KMS-11 (cell line): ENCODE data around the gene SDC3.

ENCODE experiments used
- H2AFZ ChIP-seq: fragments of 200-600 bp; sonication (generic); 2 replicates; pipeline ENCODE4 v1.6.1; 2016; ENCODE audit warnings: antibody characterized with exemption, mixed run types, low read depth
- H3K27ac ChIP-seq: fragments of 200-600 bp; sonication (generic); 2 replicates; pipeline ENCODE4 v1.6.1; 2016; ENCODE audit warnings: mild to moderate bottlenecking, mixed run types
- H3K27me3 ChIP-seq: fragments of 200-600 bp; sonication (generic); 2 replicates; pipeline ENCODE4 v1.6.1; 2017; ENCODE audit warnings: mild to moderate bottlenecking, low read depth, mixed run types, moderate library complexity; ENCODE audit not compliant: insufficient read depth
- H3K36me3 ChIP-seq: fragments of 200-600 bp; sonication (generic); 2 replicates; pipeline ENCODE4 v1.6.1; 2017; ENCODE audit warnings: mild to moderate bottlenecking, mixed run types; ENCODE audit not compliant: insufficient read depth
- H3K4me1 ChIP-seq: fragments of 200-600 bp; sonication (generic); 2 replicates; pipeline ENCODE4 v1.6.1; 2016; ENCODE audit warnings: mild to moderate bottlenecking, low read depth, mixed run types; ENCODE audit not compliant: poor library complexity, severe bottlenecking
- H3K4me2 ChIP-seq: fragments of 200-600 bp; sonication (generic); 2 replicates; pipeline ENCODE4 v1.7.0; 2016; ENCODE audit warnings: mild to moderate bottlenecking, mixed run types
- H3K4me3 ChIP-seq: fragments of 200-600 bp; sonication (generic); IDR thresholded peaks from 2 replicates; pipeline ENCODE4 v1.6.1; 2017; ENCODE audit warnings: low read depth, low read length, mixed read lengths; ENCODE audit not compliant: insufficient read depth
- H3K79me2 ChIP-seq: fragments of 200-600 bp; sonication (generic); 2 replicates; pipeline ENCODE4 v1.6.1; 2016; ENCODE audit warnings: low read depth, mixed run types; ENCODE audit not compliant: insufficient read depth
- H3K9ac ChIP-seq: fragments of 200-600 bp; sonication (generic); 2 replicates; pipeline ENCODE4 v1.6.1; 2016; ENCODE audit warnings: mild to moderate bottlenecking, mixed run types
- H4K20me1 ChIP-seq: fragments of 200-600 bp; sonication (generic); 2 replicates; pipeline ENCODE4 v1.6.1; 2016; ENCODE audit warnings: mild to moderate bottlenecking, mixed run types; ENCODE audit not compliant: insufficient read depth
- TF ChIP-seq, protein P1 (sequence below): fragments of 200-600 bp; sonication (generic); conservative IDR thresholded peaks from 2 replicates; pipeline ENCODE4 v1.6.1; 2017; ENCODE audit warnings: low read depth, mild to moderate bottlenecking, antibody characterized with exemption, low read length, moderate library complexity, mixed read lengths

Gene SDC3

GRCh38 chr1:30888391-30888790 lies 20.2 kb downstream of the SDC3 start:
- TF ChIP-seq, protein P1, sequence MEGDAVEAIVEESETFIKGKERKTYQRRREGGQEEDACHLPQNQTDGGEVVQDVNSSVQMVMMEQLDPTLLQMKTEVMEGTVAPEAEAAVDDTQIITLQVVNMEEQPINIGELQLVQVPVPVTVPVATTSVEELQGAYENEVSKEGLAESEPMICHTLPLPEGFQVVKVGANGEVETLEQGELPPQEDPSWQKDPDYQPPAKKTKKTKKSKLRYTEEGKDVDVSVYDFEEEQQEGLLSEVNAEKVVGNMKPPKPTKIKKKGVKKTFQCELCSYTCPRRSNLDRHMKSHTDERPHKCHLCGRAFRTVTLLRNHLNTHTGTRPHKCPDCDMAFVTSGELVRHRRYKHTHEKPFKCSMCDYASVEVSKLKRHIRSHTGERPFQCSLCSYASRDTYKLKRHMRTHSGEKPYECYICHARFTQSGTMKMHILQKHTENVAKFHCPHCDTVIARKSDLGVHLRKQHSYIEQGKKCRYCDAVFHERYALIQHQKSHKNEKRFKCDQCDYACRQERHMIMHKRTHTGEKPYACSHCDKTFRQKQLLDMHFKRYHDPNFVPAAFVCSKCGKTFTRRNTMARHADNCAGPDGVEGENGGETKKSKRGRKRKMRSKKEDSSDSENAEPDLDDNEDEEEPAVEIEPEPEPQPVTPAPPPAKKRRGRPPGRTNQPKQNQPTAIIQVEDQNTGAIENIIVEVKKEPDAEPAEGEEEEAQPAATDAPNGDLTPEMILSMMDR = no peak
- Histone ChIP-seq H3K79me2 (no peaks in the 10 kb centered on the region), H3K36me3 (no peaks in the 10 kb centered on the region), H3K4me1 (peaks cover 16% of the 10 kb centered on the region), H3K4me2 (peak overlapping the region; percentile 4; the same call in 1 of the 2 replicates), H3K27ac (no peak overlapping the region), H2AFZ (peak overlapping the region; percentile 10; the same call in 1 of the 2 replicates), H3K9ac (no peak overlapping the region; the same call in 1 of the 2 replicates), H4K20me1 (no peaks in the 10 kb centered on the region), H3K4me3 (no peak overlapping the region), H3K27me3 (peaks cover 5% of the 10 kb centered on the region; the same call in 1 of the 2 replicates)

- no peaks in the 10 kb centered on the region for H3K79me2 ChIP-seq
- no peak overlapping the region for H3K27ac ChIP-seq
- no peaks in the 10 kb centered on the region for H4K20me1 ChIP-seq
- H2AFZ ChIP-seq = no peak overlapping the region
- peak overlapping the region; percentile 4; the same call in 1 of the 2 replicates for H3K4me2 ChIP-seq
- peaks cover 16% of the 10 kb centered on the region for H3K4me1 ChIP-seq
- TF ChIP-seq, protein P1 = no peak
- H3K27me3 ChIP-seq = peaks cover 5% of the 10 kb centered on the region; the same call in 1 of the 2 replicates
- no peaks in the 10 kb centered on the region for H3K36me3 ChIP-seq
- H3K4me3 ChIP-seq = no peak overlapping the region
- H3K9ac ChIP-seq = no peak overlapping the region
These were observed 20.9 kb downstream of the SDC3 start for GRCh38 chr1:30887485-30888315.

DNA sequence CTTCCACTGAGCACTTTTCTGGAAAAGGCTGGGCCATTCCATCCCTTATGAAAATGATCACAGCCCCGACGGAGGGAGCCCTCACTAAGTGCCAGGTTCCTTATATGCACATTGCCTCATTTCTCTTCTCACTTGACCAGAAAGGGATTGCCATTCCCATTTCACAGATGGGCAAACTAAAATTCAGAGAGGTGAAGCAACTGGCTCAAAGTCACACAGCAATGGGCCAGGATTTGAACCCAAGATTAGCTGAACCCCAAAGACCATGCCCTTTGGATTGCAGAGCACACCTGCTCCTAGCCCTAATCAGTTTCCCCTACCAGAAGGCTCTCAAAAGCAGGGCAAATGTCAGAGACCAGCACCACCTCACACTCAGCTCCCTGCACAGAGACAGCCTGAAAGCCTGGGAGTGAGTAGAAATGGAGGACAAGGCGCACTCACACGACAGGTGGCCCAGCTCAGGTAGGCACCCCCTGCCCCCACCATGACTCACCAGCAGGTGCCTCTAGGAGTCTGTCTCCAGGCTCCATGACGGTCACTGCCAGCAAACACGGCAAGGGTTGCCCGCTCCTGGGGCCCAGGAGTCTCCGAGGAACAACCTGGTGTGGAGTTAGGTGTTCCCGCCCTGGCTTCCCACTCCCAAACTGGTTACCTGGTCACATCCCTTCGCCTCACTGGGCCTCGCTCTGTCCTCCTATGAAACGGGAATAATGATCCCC lies 21.7 kb downstream of the SDC3 start:
- Histone ChIP-seq H2AFZ (no peak overlapping the region), H3K27ac (no peak overlapping the region), H4K20me1 (no peaks in the 10 kb centered on the region), H3K4me1 (peaks cover 16% of the 10 kb centered on the region), H3K27me3 (peaks cover 5% of the 10 kb centered on the region; the same call in 1 of the 2 replicates), H3K79me2 (no peaks in the 10 kb centered on the region), H3K9ac (no peak overlapping the region), H3K4me3 (no peak overlapping the region), H3K4me2 (no peak overlapping the region), H3K36me3 (no peaks in the 10 kb centered on the region)
- TF ChIP-seq, protein P1 = no peak

DNA sequence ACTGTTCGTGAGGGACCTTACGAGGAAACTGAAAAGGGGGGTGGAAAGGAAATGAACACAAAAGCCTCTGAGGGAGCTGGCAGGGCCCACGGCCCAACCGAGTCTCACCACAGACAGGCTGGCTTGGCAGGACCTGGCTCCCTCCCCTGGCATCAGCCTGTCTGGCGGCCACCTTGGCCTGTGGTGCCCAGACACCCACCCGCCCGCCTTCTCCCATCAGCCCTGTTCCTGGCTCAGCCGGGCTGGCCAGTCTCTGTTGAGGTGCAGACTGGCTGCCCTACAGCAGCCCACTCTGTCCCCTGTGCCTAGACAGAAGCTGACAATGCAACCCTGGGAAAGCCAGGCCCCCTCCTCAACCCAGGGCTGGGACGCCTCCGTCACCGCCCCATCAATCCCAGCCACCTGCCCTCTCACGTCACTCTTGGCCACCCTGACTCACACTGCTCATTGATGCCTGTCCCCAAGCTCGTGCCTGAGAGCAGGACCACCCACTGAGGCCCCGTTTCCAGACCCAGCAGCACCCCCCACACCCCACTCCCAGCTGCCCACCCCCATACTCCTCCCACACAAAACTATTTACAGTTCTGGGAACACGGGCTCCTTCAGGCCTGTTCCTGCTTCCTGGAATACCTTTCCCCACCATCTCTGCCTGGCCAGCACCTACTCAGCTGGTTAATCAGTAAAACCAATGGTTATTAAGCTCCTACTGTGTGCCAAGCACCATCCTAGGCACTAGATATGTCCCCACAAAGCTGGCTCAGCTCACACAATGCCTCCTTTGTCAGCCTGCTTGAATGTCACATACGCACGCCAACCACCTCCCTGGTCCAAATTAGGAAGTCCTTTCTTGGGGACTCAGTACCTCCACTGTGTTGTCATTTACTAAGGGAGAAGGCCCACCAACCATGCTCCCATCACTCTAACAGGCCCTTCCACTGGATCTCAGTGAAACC lies 22.7 kb downstream of the SDC3 start:
- Histone ChIP-seq H3K79me2 (no peaks in the 10 kb centered on the region), H2AFZ (no peak overlapping the region), H3K27me3 (peaks cover 7% of the 10 kb centered on the region; the same call in 1 of the 2 replicates), H3K36me3 (no peaks in the 10 kb centered on the region), H3K27ac (no peak overlapping the region), H3K4me1 (peaks cover 16% of the 10 kb centered on the region), H3K4me3 (no peak overlapping the region), H4K20me1 (no peaks in the 10 kb centered on the region), H3K4me2 (no peak overlapping the region), H3K9ac (no peak overlapping the region)
- TF ChIP-seq, protein P1 = no peak
